Fibroblast of lung (primary cell): ENCODE data around the gene HSH2D. TPM values are rescaled to one million over a fixed set of nuclear protein-coding genes. Genes with fewer than 3 reads are reported as not detected.
"Not testable (repeated sequence)": the region's sequence is repeated elsewhere in the genome, so short reads cannot be mapped to it uniquely, and the experiment has no call there.

Source experiments
- DNase-seq, 2 donors: peaks; one replicate each; pipeline versions ENCODE4 v3.0.0 to v3.0.0-alpha.2; 2010; ENCODE audit warnings: low read depth in 2 of 2
- H2AFZ ChIP-seq: 2 replicates; pipeline ENCODE4 v1.5.1; 2012; ENCODE audit warnings: low read length, control low read depth, inconsistent platforms
- H3K27ac ChIP-seq: 2 replicates; pipeline ENCODE4 v1.5.1; 2011; ENCODE audit warnings: low read length, control low read depth; ENCODE audit not compliant: insufficient read depth
- H3K27me3 ChIP-seq: 2 replicates; pipeline ENCODE4 v1.5.1; 2011; ENCODE audit warnings: mild to moderate bottlenecking, low read length; ENCODE audit not compliant: control insufficient read depth, insufficient read depth
- H3K36me3 ChIP-seq: 2 replicates; pipeline ENCODE4 v1.5.1; 2011; ENCODE audit warnings: low read length; ENCODE audit not compliant: control insufficient read depth, insufficient read depth
- H3K4me1 ChIP-seq: 2 replicates; pipeline ENCODE4 v1.5.1; 2011; ENCODE audit warnings: low read length; ENCODE audit not compliant: control insufficient read depth, insufficient read depth; ENCODE audit errors: extremely low read depth
- H3K4me2 ChIP-seq: 2 replicates; pipeline ENCODE4 v1.5.1; 2011; ENCODE audit warnings: low read length, control low read depth; ENCODE audit not compliant: insufficient read depth; ENCODE audit errors: extremely low read depth
- H3K4me3 ChIP-seq, 4 experiments: fragments of 200-600 bp in 1 of 4; sonication (generic) in 1 of 4; replicated peaks in 1 of 4; 2 replicates each; pipeline ENCODE4 v1.5.1; 2011 to 2016; ENCODE audit warnings: low read length in 4 of 4, low read depth in 3 of 4, mild to moderate bottlenecking in 3 of 4, control low read depth in 2 of 4, inconsistent platforms in 1 of 4, mixed read lengths in 1 of 4; ENCODE audit not compliant: insufficient read depth in 1 of 4; ENCODE audit errors: control extremely low read depth in 1 of 4
- H3K79me2 ChIP-seq: 2 replicates; pipeline ENCODE4 v1.5.1; 2012; ENCODE audit warnings: mild to moderate bottlenecking, low read length, inconsistent platforms; ENCODE audit not compliant: control insufficient read depth, insufficient read depth
- H3K9ac ChIP-seq: 2 replicates; pipeline ENCODE4 v1.5.1; 2011; ENCODE audit warnings: mild to moderate bottlenecking, low read length, control low read depth; ENCODE audit not compliant: insufficient read depth
- H3K9me3 ChIP-seq: 2 replicates; pipeline ENCODE4 v1.5.1; 2012; ENCODE audit warnings: low read depth, low read length; ENCODE audit not compliant: control insufficient read depth, insufficient read depth
- H4K20me1 ChIP-seq: 2 replicates; pipeline ENCODE4 v1.5.1; 2011; ENCODE audit warnings: low read length; ENCODE audit not compliant: control insufficient read depth, insufficient read depth; ENCODE audit errors: extremely low read depth
- CTCF ChIP-seq, 2 donors: IDR thresholded peaks in 1 of 2; conservative IDR thresholded peaks in 1 of 2; 1 replicate in 1 of 2; 2 replicates in 1 of 2; pipeline ENCODE4 v1.5.1; 2011 to 2012; ENCODE audit warnings: low read length in 2 of 2, control low read depth in 1 of 2, inconsistent platforms in 1 of 2, low read depth in 1 of 2, mild to moderate bottlenecking in 1 of 2
- EZH2 ChIP-seq: IDR thresholded peaks from 2 replicates; pipeline ENCODE4 v1.5.1; 2012; ENCODE audit warnings: low read length, control low read depth, mild to moderate bottlenecking; ENCODE audit errors: missing control alignments
- polyA plus RNA-seq, 2 donors: library from polyadenylated mRNA; depleted of rRNA in 1 of 2; stranded (reverse) in 1 of 2; unstranded in 1 of 2; fragments of >200 nt; gene quantifications; 2 replicates each; pipeline ENCODE4 v1.2.1, GENCODE V29; 2011 to 2012; ENCODE audit warnings: missing spikeins in 1 of 2
- total RNA-seq: library from RNA; depleted of rRNA; stranded (reverse); fragments of >200 nt; gene quantifications from 2 replicates; pipeline ENCODE4 v1.2.1, GENCODE V29; 2014

Gene HSH2D
- total and polyA plus RNA-seq, 2 donors (not counting 1 experiment from before 2014, with no cell fraction given) = not detected

- TF ChIP-seq EZH2 = no peak
- TF ChIP-seq CTCF (conservative IDR thresholded peaks at IDR 0.05 in 1 of 2, IDR thresholded peaks at IDR 0.05 in 1 of 2; ENCODE audit: low read depth in 1 of 2, low read length in 2 of 2) = no peak
- Histone ChIP-seq H3K36me3 (peaks cover 36% of the 10 kb centered on the region), H4K20me1 (peaks cover 2% of the 10 kb centered on the region)
Measured at GRCh38 chr19:16096280-16096855, 47.1 kb upstream of the HSH2D start.

GRCh38 chr19:16098416-16098768, 45.1 kb upstream of the HSH2D start:
- Histone ChIP-seq H4K20me1 (peaks cover 2% of the 10 kb centered on the region), H3K27ac (no peak overlapping the region), H3K36me3 (peaks cover 34% of the 10 kb centered on the region), H3K79me2 (peaks cover 15% of the 10 kb centered on the region), H3K4me1 (no peaks in the 10 kb centered on the region), H3K9ac (no peak overlapping the region), H2AFZ (no peak overlapping the region), H3K4me3 (no peak overlapping the region), H3K9me3 (no peaks in the 10 kb centered on the region), H3K27me3 (no peaks in the 10 kb centered on the region), H3K4me2 (no peak overlapping the region)
- no peak for TF ChIP-seq EZH2
- no peak for TF ChIP-seq CTCF (conservative IDR thresholded peaks at IDR 0.05 in 1 of 2, IDR thresholded peaks at IDR 0.05 in 1 of 2; ENCODE audit: low read depth in 1 of 2, low read length in 2 of 2)
- DNase-seq = peak in 1 of 2 donors; percentile 21

More at GRCh38 chr19:16096280-16096855, 47.1 kb upstream of the HSH2D start:
- H2AFZ ChIP-seq = no peak overlapping the region
- no peak overlapping the region for H3K9ac ChIP-seq
- H3K4me2 ChIP-seq = no peak overlapping the region
- H3K79me2 ChIP-seq = peaks cover 25% of the 10 kb centered on the region
- no peaks in the 10 kb centered on the region for H3K27me3 ChIP-seq
- no peak for DNase-seq
- H3K27ac ChIP-seq = peak overlapping the region; percentile 0
- H3K4me3 ChIP-seq = no peak overlapping the region
- no peaks in the 10 kb centered on the region for H3K9me3 ChIP-seq
- H3K4me1 ChIP-seq = peaks cover 2% of the 10 kb centered on the region

GRCh38 chr19:16098821-16099220, 44.7 kb upstream of the HSH2D start:
- H3K27me3 ChIP-seq = no peaks in the 10 kb centered on the region
- peaks cover 34% of the 10 kb centered on the region for H3K36me3 ChIP-seq
- H3K27ac ChIP-seq = no peak overlapping the region
- no peaks in the 10 kb centered on the region for H3K9me3 ChIP-seq
- no peak overlapping the region for H3K9ac ChIP-seq
- peaks cover 15% of the 10 kb centered on the region for H3K79me2 ChIP-seq
- no peak overlapping the region for H2AFZ ChIP-seq
- peaks cover 2% of the 10 kb centered on the region for H4K20me1 ChIP-seq
- H3K4me3 ChIP-seq = no peak overlapping the region
- no peaks in the 10 kb centered on the region for H3K4me1 ChIP-seq
- peak in 1 of 2 donors; percentile 27 for DNase-seq
- H3K4me2 ChIP-seq = no peak overlapping the region
- TF ChIP-seq EZH2 (no peak), CTCF (conservative IDR thresholded peaks at IDR 0.05 in 1 of 2, IDR thresholded peaks at IDR 0.05 in 1 of 2; ENCODE audit: low read depth in 1 of 2, low read length in 2 of 2) (no peak)

- not testable (repeated sequence) for H2AFZ ChIP-seq, H3K4me2 ChIP-seq, H3K4me3 ChIP-seq, H3K4me1 ChIP-seq, H3K9me3 ChIP-seq, H3K9ac ChIP-seq, H3K27ac ChIP-seq, H3K27me3 ChIP-seq, H4K20me1 ChIP-seq, DNase-seq
- Histone ChIP-seq H3K79me2 (peaks cover 15% of the 10 kb centered on the region), H3K36me3 (peaks cover 34% of the 10 kb centered on the region)
Measured at GRCh38 chr19:16099314-16099965, 44.0 kb upstream of the HSH2D start.
